GM21723 (cell line): Measurements from ENCODE around the gene CIRBP.
"Not testable (repeated sequence)": the region's sequence is repeated elsewhere in the genome, so short reads cannot be mapped to it uniquely, and the experiment has no call there.

ENCODE experiments used
- ATAC-seq: cut with Tn5 transposase; IDR thresholded peaks from one replicate; pipeline ENCODE4 v1.9.1; 2021; ENCODE audit warnings: mild to moderate bottlenecking, moderate library complexity; ENCODE audit not compliant: unreplicated experiment

Gene CIRBP

GRCh38 chr19:1243768-1244692 is 25.1 kb upstream of the CIRBP start:
- no peak for ATAC-seq

DNA sequence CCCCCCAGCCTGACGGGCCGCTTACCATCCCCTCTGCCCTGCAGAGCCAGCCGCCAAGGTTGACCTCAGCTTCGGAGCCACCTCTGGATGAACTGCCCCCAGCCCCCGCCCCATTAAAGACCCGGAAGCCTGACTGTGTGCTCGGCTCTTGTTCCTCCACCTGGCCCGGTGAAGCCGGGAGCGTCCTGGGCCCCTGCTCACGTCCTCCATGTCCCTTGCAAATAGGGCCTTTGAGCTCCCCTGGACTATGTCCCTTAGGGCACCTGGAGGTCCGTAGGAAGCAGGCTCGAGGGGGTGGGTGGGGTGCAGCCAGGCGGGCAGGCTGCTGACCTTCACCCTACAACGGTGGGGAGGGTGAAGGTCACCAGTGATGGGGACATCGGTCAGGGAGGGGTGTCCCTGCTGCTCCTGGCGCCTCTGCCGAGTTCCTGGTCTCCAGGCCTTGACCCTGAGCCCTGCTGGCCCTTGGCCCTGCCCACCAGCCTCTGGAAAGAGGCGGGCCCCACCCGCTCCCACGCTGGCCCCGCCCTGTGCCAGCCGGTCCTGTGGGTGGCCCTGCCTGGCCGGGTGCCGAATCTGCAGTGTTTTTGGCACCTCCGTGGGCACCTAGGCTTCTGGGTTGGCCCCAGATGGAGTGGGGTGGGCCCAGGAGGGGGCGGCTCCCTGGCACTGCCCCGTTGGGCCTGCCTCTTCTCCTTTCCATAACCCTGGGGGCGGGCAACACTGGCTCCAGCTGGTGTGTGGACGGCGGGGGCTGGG is 24.3 kb upstream of the CIRBP start:
- ATAC-seq: no peak

- ATAC-seq: no peak
These were observed 23.5 kb upstream of the CIRBP start for GRCh38 chr19:1245494-1246264.

- ATAC-seq: not testable (repeated sequence)
These were observed 22.7 kb upstream of the CIRBP start for GRCh38 chr19:1246265-1247087.

- ATAC-seq: no peak
These were observed 21.4 kb upstream of the CIRBP start for GRCh38 chr19:1247748-1248138.

GRCh38 chr19:1248139-1248785 is 20.9 kb upstream of the CIRBP start, which contains the start of gene MIDN:
Gene MIDN, plus strand, starts transcription at chr19:1248583. Its CDS starts 1,714 bp downstream, at chr19:1250297.
- peak; percentile 13 for ATAC-seq

- peak; percentile 25 for ATAC-seq
These were observed 20.3 kb upstream of the CIRBP start for GRCh38 chr19:1248786-1249297.

DNA sequence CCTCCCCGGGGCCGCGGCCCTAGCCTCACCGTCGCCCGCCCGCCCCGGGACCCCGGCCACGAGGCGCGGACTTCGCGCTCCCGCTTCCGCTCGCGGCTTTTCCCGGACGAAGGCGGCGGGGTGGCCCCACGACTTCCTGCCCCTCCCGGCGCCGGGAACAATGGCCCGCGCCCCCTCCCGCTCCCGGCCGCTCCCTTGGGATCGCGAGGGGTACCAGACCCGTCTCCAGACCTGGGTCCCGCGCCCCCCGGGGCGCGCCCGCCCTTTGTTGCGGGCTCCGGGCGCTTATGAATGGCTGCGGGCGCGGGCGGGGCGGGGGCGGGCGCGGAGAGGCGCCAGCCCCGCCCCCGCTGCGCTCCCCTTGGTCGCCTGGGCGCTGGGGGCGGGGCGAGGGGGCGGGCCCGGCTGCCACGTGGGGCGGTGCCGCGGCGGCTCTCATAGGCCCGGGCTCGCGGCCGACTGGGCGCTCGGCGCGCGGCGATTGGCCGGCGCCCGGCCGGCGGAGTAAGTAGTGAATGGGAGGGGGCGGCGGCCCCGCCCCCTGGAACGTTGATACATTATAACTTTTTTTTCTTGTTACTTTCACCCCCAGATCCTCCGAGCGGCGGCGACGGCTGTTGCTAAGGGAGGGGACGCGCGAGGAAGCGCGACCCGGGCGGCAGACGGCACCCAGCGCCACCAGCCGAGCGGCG is 19.7 kb upstream of the CIRBP start:
- ATAC-seq: peak; percentile 39

DNA sequence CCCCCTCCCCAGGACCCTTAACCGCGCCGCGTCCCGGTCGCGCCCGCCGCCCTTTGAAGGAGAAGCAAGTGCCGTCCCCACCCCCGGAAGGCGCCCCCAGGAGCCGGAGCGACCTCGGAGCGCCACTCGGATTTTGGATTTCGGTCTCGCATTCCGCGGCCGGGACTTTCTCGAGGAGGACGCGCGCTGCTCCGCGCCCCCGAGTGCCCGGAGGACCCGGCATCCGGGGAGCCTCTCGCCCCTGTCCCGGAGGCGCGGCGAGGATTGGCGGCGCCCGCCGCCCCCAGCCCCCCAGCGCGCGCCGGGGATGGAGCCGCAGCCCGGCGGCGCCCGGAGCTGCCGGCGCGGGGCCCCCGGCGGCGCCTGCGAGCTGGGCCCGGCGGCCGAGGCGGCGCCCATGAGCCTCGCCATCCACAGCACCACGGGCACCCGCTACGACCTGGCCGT is 19.1 kb upstream of the CIRBP start:
- ATAC-seq: no peak

DNA sequence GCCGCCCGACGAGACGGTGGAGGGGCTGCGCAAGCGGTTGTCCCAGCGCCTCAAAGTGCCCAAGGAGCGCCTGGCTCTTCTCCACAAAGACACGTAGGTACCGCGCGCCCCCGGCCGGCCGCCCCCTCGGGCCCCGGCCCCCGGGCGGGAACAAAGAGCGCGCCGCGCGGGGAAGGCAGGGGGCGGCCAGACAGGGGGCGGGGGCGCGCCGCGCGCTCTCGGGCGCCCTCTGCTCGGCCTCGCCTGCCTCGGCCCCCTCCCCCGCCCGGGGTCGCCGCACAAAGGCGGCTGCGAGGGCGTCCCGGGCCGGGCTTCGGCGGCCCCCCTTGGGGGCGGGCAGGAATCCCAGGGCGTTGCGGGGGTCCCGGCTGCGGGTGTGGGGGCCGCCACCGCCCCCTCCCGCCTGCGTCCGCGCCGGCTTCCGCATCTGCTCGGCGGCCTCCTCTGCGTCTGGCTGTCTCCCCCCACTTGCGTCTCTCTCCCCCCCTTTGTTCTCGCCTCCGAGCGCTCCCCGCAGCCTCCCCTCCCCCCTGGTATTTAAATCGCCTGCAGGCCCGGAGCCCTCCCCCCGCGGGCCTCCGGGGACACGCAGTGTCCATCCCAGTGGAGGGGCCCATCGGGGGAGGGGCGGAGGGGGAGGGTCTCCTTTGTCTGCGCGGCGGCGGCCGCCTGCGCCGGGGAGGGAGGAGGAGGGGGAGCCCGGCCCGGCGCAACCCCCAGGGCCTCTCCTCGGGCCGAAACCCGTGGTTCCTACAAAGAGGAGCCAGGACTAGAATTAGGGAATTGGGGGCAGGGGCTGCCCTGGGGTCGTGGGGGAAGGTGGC is 18.5 kb upstream of the CIRBP start:
- no peak for ATAC-seq

- ATAC-seq: no peak
These were observed 17.6 kb upstream of the CIRBP start for GRCh38 chr19:1251330-1252220.

DNA sequence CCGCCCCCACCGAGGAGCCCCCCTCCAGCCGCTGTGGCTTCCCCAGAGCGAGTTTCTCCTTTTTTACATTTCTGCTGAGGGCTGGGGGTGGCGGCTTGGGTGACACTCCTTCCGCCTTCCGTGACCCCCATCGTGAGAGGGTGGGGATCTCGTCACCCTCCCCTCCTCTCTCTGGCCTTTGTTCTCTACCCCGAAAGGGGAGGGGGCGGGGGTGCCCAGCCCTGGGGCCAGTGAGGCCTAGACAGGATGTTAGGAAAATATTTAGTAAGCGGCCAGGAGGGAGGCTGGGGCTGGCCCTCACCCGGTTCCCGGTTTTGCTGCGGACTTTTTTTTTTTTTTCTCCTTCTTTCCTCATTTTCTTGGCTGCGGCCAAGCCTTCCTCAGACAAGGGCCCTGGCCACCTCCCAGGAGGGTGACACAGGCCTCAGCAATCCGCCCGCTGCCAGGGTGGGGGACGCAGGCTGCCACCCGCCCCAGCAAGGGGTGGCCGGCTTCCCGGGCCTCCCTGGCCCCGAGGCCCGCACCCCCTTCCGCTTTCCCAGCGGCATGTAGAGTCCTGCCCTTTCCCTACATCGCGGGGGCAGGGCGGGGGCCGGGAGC is 16.8 kb upstream of the CIRBP start:
- no peak for ATAC-seq

- ATAC-seq: no peak
These were observed 16.2 kb upstream of the CIRBP start for GRCh38 chr19:1252821-1253513.

- ATAC-seq: no peak
These were observed 15.5 kb upstream of the CIRBP start for GRCh38 chr19:1253514-1254080.

DNA sequence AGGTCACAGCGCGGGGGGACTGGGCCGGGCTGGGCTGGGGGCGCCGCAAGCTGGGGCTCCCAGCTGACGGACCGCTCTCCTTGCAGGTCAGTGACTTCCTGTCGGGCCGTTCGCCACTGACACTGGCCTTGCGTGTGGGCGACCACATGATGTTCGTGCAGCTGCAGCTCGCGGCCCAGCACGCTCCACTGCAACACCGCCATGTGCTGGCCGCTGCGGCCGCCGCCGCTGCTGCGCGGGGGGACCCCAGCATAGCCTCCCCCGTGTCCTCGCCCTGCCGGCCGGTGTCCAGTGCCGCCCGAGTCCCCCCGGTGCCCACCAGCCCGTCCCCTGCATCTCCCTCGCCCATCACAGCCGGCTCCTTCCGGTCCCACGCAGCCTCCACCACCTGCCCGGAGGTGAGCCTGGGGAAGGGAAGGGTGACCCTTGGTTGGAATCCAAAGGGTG is 15.0 kb upstream of the CIRBP start:
- ATAC-seq: no peak
